Thyroid gland (tissue), 4 donors: Measurements from ENCODE around the gene MAD1L1.

Experiments
- CTCF ChIP-seq, 6 experiments: fragments of 200-600 bp in 3 of 6; fragments of 450-650 bp in 3 of 6; sonication (generic) in 3 of 6; IDR thresholded peaks; one replicate each; pipeline ENCODE4 v1.5.1; 2016 to 2019; ENCODE audit warnings: antibody characterized with exemption in 6 of 6, mild to moderate bottlenecking in 2 of 6, inconsistent platforms in 1 of 6, moderate library complexity in 1 of 6
- POLR2A ChIP-seq, 2 donors: fragments of 450-650 bp; IDR thresholded peaks; one replicate each; pipeline ENCODE4 v1.6.1; 2017; ENCODE audit warnings: antibody characterized with exemption in 2 of 2, mild to moderate bottlenecking in 2 of 2, moderate library complexity in 1 of 2

GRCh38 chr7:1967512-1968396 is 265.0 kb downstream of the MAD1L1 start:
- TF ChIP-seq CTCF (IDR thresholded peaks at IDR 0.05) = no peak
- no peak for TF ChIP-seq POLR2A (IDR thresholded peaks at IDR 0.05)
